Chondrocyte (in vitro differentiated cells): Measurements from ENCODE around the gene CPNE2. TPM values are rescaled to one million over a fixed set of nuclear protein-coding genes. Genes with fewer than 3 reads are reported as not detected.

Experiments used
- DNase-seq: peaks from one replicate; pipeline ENCODE4 v3.0.0; 2021; ENCODE audit warnings: mixed read lengths, low spot score
- H3K27ac Mint-ChIP-seq: one replicate; pipeline ENCODE4 v1.8.0; 2021; ENCODE audit warnings: mild to moderate bottlenecking, moderate library complexity, mixed read lengths; ENCODE audit not compliant: unreplicated experiment
- H3K27me3 Mint-ChIP-seq: 2 replicates; pipeline ENCODE4 v1.8.0; 2021; ENCODE audit warnings: low read depth, mixed read lengths
- H3K36me3 Mint-ChIP-seq: 2 replicates; pipeline ENCODE4 v1.8.0; 2021; ENCODE audit warnings: low read depth, mixed read lengths
- H3K4me1 Mint-ChIP-seq: 2 replicates; pipeline ENCODE4 v1.8.0; 2021; ENCODE audit warnings: low read depth, mild to moderate bottlenecking, mixed read lengths
- H3K4me3 Mint-ChIP-seq: one replicate; pipeline ENCODE4 v1.8.0; 2021; ENCODE audit warnings: mild to moderate bottlenecking, moderate library complexity, mixed read lengths; ENCODE audit not compliant: unreplicated experiment
- H3K9me3 Mint-ChIP-seq: 2 replicates; pipeline ENCODE4 v1.8.0; 2021; ENCODE audit warnings: low read depth, mixed read lengths
- CTCF ChIP-seq: fragments of 200-600 bp; sonication (generic); IDR thresholded peaks from 2 replicates; pipeline ENCODE4 v1.5.0; 2021; ENCODE audit warnings: antibody characterized with exemption, mild to moderate bottlenecking, moderate library complexity
- total RNA-seq: library from RNA; stranded (reverse); gene quantifications from 3 replicates; pipeline ENCODE4 v1.2.1, GENCODE V29; 2021

The CPNE2 gene
- total RNA-seq, 1 donor from 2014 or later: 21.8 TPM

- H3K36me3 Mint-ChIP-seq: peaks cover 10% of the 10 kb centered on the region
- H3K4me3 Mint-ChIP-seq: no peak overlapping the region
- no peaks in the 10 kb centered on the region for H3K27me3 Mint-ChIP-seq
- H3K4me1 Mint-ChIP-seq: no peaks in the 10 kb centered on the region
- no peaks in the 10 kb centered on the region for H3K9me3 Mint-ChIP-seq
- no peak for DNase-seq
- no peak for TF ChIP-seq CTCF
- H3K27ac Mint-ChIP-seq: no peak overlapping the region
Measured at GRCh38 chr16:57126411-57126810, 34.0 kb downstream of the CPNE2 start.

GRCh38 chr16:57127037-57127763, 34.8 kb downstream of the CPNE2 start:
- peaks cover 10% of the 10 kb centered on the region for H3K36me3 Mint-ChIP-seq
- no peak for TF ChIP-seq CTCF
- H3K4me3 Mint-ChIP-seq: no peak overlapping the region
- no peak for DNase-seq
- no peaks in the 10 kb centered on the region for H3K4me1 Mint-ChIP-seq
- no peaks in the 10 kb centered on the region for H3K27me3 Mint-ChIP-seq
- H3K27ac Mint-ChIP-seq: no peak overlapping the region
- no peaks in the 10 kb centered on the region for H3K9me3 Mint-ChIP-seq

GRCh38 chr16:57127836-57128235, 35.5 kb downstream of the CPNE2 start:
- Mint-ChIP-seq H3K9me3 (no peaks in the 10 kb centered on the region), H3K27me3 (no peaks in the 10 kb centered on the region), H3K4me3 (no peak overlapping the region), H3K36me3 (peaks cover 8% of the 10 kb centered on the region), H3K27ac (no peak overlapping the region), H3K4me1 (no peaks in the 10 kb centered on the region)
- no peak for DNase-seq
- TF ChIP-seq CTCF: no peak

- no peak for DNase-seq
- no peak for TF ChIP-seq CTCF
- Mint-ChIP-seq H3K27ac (no peak overlapping the region), H3K9me3 (no peaks in the 10 kb centered on the region), H3K4me3 (no peak overlapping the region), H3K36me3 (peaks cover 8% of the 10 kb centered on the region), H3K4me1 (no peaks in the 10 kb centered on the region), H3K27me3 (no peaks in the 10 kb centered on the region)
Measured at GRCh38 chr16:57128771-57129389, 36.5 kb downstream of the CPNE2 start.

- Mint-ChIP-seq H3K4me1 (no peaks in the 10 kb centered on the region), H3K27me3 (no peaks in the 10 kb centered on the region), H3K4me3 (no peak overlapping the region), H3K9me3 (no peaks in the 10 kb centered on the region), H3K36me3 (peaks cover 4% of the 10 kb centered on the region), H3K27ac (no peak overlapping the region)
- no peak for TF ChIP-seq CTCF
- no peak for DNase-seq
Measured at GRCh38 chr16:57130950-57131321, 38.6 kb downstream of the CPNE2 start.
